ENCODE results near the gene CPAMD8. TPM values are rescaled to one million over a fixed set of nuclear protein-coding genes. Genes with fewer than 3 reads are reported as not detected.

Gene CPAMD8
- total and polyA plus RNA-seq, 2 donors (not counting 1 experiment from before 2014, with no cell fraction given): 0.14 to 1.7 TPM

- no peaks in the 10 kb centered on the region for H3K4me1 ChIP-seq (ENCODE audit: control insufficient read depth, extremely low read depth, insufficient read depth, low read length)
- H3K27ac ChIP-seq (ENCODE audit: insufficient read depth, low read length): no peak overlapping the region
- no peak overlapping the region for H3K4me3 ChIP-seq (replicated peaks in 1 of 4; ENCODE audit: control extremely low read depth in 1 of 4, insufficient read depth in 1 of 4, low read depth in 3 of 4, low read length in 4 of 4)
- no peaks in the 10 kb centered on the region for H3K27me3 ChIP-seq (ENCODE audit: control insufficient read depth, insufficient read depth, low read length)
- H2AFZ ChIP-seq (ENCODE audit: low read length): no peak overlapping the region
- TF ChIP-seq EZH2 (IDR thresholded peaks at IDR 0.05; ENCODE audit: low read length, missing control alignments): no peak
- TF ChIP-seq, protein P1, sequence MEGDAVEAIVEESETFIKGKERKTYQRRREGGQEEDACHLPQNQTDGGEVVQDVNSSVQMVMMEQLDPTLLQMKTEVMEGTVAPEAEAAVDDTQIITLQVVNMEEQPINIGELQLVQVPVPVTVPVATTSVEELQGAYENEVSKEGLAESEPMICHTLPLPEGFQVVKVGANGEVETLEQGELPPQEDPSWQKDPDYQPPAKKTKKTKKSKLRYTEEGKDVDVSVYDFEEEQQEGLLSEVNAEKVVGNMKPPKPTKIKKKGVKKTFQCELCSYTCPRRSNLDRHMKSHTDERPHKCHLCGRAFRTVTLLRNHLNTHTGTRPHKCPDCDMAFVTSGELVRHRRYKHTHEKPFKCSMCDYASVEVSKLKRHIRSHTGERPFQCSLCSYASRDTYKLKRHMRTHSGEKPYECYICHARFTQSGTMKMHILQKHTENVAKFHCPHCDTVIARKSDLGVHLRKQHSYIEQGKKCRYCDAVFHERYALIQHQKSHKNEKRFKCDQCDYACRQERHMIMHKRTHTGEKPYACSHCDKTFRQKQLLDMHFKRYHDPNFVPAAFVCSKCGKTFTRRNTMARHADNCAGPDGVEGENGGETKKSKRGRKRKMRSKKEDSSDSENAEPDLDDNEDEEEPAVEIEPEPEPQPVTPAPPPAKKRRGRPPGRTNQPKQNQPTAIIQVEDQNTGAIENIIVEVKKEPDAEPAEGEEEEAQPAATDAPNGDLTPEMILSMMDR (conservative IDR thresholded peaks at IDR 0.05 in 1 of 2, IDR thresholded peaks at IDR 0.05 in 1 of 2; ENCODE audit: low read depth in 1 of 2, low read length in 2 of 2): no peak
- no peaks in the 10 kb centered on the region for H3K36me3 ChIP-seq (ENCODE audit: control insufficient read depth, insufficient read depth, low read length)
- no peaks in the 10 kb centered on the region for H3K9me3 ChIP-seq (ENCODE audit: control insufficient read depth, insufficient read depth, low read depth, low read length)
- no peak for DNase-seq (ENCODE audit: low read depth in 2 of 2)
- H3K9ac ChIP-seq (ENCODE audit: insufficient read depth, low read length): no peak overlapping the region
- no peaks in the 10 kb centered on the region for H4K20me1 ChIP-seq (ENCODE audit: control insufficient read depth, extremely low read depth, insufficient read depth, low read length)
- H3K4me2 ChIP-seq (ENCODE audit: extremely low read depth, insufficient read depth, low read length): no peak overlapping the region
- H3K79me2 ChIP-seq (ENCODE audit: control insufficient read depth, insufficient read depth, low read length): no peaks in the 10 kb centered on the region
Observed at GRCh38 chr19:16912780-16913179, 113.8 kb downstream of the CPAMD8 start.

DNA sequence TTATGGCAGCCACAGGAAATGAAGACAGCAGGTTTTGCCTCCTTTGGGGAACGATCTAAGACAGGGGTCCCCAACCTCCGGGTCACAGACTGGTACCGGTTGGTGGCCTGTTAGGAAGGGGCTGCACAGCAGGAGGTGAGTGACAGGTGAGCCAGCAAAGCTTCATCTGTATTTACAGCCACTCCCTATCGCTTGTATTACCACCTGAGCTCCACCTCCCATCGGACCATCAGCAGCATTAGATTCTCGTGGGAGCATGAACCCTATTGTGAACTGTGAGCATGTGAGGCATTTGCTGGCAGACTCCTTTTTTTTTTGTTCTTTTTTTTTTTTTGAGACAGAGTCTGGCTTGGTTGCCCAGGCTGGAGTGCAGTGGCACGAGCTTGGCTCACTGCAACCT lies 115.6 kb downstream of the CPAMD8 start:
- TF ChIP-seq, protein P1 (conservative IDR thresholded peaks at IDR 0.05 in 1 of 2, IDR thresholded peaks at IDR 0.05 in 1 of 2; ENCODE audit: low read depth in 1 of 2, low read length in 2 of 2): no peak
- TF ChIP-seq EZH2 (IDR thresholded peaks at IDR 0.05; ENCODE audit: low read length, missing control alignments): no peak
- no peak overlapping the region for H2AFZ ChIP-seq (ENCODE audit: low read length)
- H3K27me3 ChIP-seq (ENCODE audit: control insufficient read depth, insufficient read depth, low read length): no peaks in the 10 kb centered on the region
- no peaks in the 10 kb centered on the region for H3K79me2 ChIP-seq (ENCODE audit: control insufficient read depth, insufficient read depth, low read length)
- no peak overlapping the region for H3K9ac ChIP-seq (ENCODE audit: insufficient read depth, low read length)
- H3K4me3 ChIP-seq (replicated peaks in 1 of 4; ENCODE audit: control extremely low read depth in 1 of 4, insufficient read depth in 1 of 4, low read depth in 3 of 4, low read length in 4 of 4): no peak overlapping the region
- DNase-seq (ENCODE audit: low read depth in 2 of 2): no peak
- H3K4me1 ChIP-seq (ENCODE audit: control insufficient read depth, extremely low read depth, insufficient read depth, low read length): no peaks in the 10 kb centered on the region
- no peaks in the 10 kb centered on the region for H3K9me3 ChIP-seq (ENCODE audit: control insufficient read depth, insufficient read depth, low read depth, low read length)
- H3K36me3 ChIP-seq (ENCODE audit: control insufficient read depth, insufficient read depth, low read length): no peaks in the 10 kb centered on the region
- no peak overlapping the region for H3K27ac ChIP-seq (ENCODE audit: insufficient read depth, low read length)
- no peaks in the 10 kb centered on the region for H4K20me1 ChIP-seq (ENCODE audit: control insufficient read depth, extremely low read depth, insufficient read depth, low read length)
- H3K4me2 ChIP-seq (ENCODE audit: extremely low read depth, insufficient read depth, low read length): no peak overlapping the region

- Histone ChIP-seq H3K27me3 (ENCODE audit: control insufficient read depth, insufficient read depth, low read length) (no peaks in the 10 kb centered on the region), H3K36me3 (ENCODE audit: control insufficient read depth, insufficient read depth, low read length) (no peaks in the 10 kb centered on the region), H4K20me1 (ENCODE audit: control insufficient read depth, extremely low read depth, insufficient read depth, low read length) (no peaks in the 10 kb centered on the region), H3K9me3 (ENCODE audit: control insufficient read depth, insufficient read depth, low read depth, low read length) (no peaks in the 10 kb centered on the region), H3K27ac (ENCODE audit: insufficient read depth, low read length) (no peak overlapping the region), H3K9ac (ENCODE audit: insufficient read depth, low read length) (no peak overlapping the region), H2AFZ (ENCODE audit: low read length) (no peak overlapping the region), H3K4me1 (ENCODE audit: control insufficient read depth, extremely low read depth, insufficient read depth, low read length) (no peaks in the 10 kb centered on the region), H3K4me2 (ENCODE audit: extremely low read depth, insufficient read depth, low read length) (no peak overlapping the region), H3K79me2 (ENCODE audit: control insufficient read depth, insufficient read depth, low read length) (no peaks in the 10 kb centered on the region), H3K4me3 (replicated peaks in 1 of 4; ENCODE audit: control extremely low read depth in 1 of 4, insufficient read depth in 1 of 4, low read depth in 3 of 4, low read length in 4 of 4) (no peak overlapping the region)
- DNase-seq (ENCODE audit: low read depth in 2 of 2): no peak
- TF ChIP-seq EZH2 (IDR thresholded peaks at IDR 0.05; ENCODE audit: low read length, missing control alignments): no peak
- TF ChIP-seq, protein P1 (conservative IDR thresholded peaks at IDR 0.05 in 1 of 2, IDR thresholded peaks at IDR 0.05 in 1 of 2; ENCODE audit: low read depth in 1 of 2, low read length in 2 of 2): no peak
Observed at GRCh38 chr19:16908759-16909158, 117.9 kb downstream of the CPAMD8 start.

Data from fibroblast of lung (primary cell).